Suprapubic skin (tissue), 4 donors: ENCODE data around the gene ALAS1.

Source experiments
- EP300 ChIP-seq: sonication (generic); formaldehyde crosslinking; IDR thresholded peaks from one replicate; pipeline ENCODE4 v1.6.1; 2017; ENCODE audit warnings: antibody characterized with exemption
- POLR2A ChIP-seq, 2 donors: fragments of 450-650 bp; IDR thresholded peaks; one replicate each; pipeline ENCODE4 v1.6.1; 2017; ENCODE audit warnings: antibody characterized with exemption in 2 of 2, mild to moderate bottlenecking in 2 of 2, moderate library complexity in 2 of 2
- POLR2AphosphoS5 ChIP-seq, 3 donors: sonication (generic); formaldehyde crosslinking; IDR thresholded peaks; one replicate each; pipeline ENCODE4 v1.6.1; 2017; ENCODE audit warnings: antibody characterized with exemption in 3 of 3
- TF ChIP-seq, protein P1 (sequence below), 2 donors: fragments of 200-600 bp in 1 of 2; fragments of 450-650 bp in 1 of 2; sonication (generic) in 1 of 2; IDR thresholded peaks; one replicate each; pipeline ENCODE4 v1.5.1; 2016 to 2019; ENCODE audit warnings: antibody characterized with exemption in 2 of 2, mild to moderate bottlenecking in 1 of 2, moderate library complexity in 1 of 2

DNA sequence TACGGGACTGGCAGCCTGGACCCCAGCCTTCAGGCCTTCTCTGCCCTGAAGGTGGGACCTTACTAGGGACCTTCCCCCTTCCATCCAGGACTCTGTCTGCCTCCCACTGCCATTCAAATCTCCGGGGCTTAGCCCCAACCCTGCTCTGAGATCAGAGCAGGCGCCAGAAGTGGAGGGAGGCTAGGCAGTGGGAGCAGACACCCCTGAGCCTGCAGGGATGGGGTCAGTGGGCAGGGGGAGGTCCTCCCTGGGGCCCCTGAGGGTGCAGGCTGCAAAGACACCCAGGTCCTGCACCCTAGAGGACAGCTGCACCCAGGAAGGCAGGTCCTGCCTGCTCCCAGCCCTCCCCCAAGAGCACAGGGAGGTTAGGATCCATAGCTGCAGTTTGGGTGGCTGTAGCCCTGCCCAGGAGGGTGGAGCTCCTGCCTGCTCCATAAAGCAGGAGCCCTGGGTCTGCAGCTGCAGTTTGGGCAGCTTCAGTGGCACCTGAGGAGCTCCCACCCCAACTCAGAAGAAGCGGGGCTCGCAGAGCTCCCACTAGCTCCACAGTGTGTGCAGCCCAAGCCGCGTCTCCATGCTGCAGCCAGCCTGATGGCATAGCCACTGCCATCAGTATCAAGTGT is 35.6 kb upstream of the ALAS1 start:
- TF ChIP-seq, protein P1, sequence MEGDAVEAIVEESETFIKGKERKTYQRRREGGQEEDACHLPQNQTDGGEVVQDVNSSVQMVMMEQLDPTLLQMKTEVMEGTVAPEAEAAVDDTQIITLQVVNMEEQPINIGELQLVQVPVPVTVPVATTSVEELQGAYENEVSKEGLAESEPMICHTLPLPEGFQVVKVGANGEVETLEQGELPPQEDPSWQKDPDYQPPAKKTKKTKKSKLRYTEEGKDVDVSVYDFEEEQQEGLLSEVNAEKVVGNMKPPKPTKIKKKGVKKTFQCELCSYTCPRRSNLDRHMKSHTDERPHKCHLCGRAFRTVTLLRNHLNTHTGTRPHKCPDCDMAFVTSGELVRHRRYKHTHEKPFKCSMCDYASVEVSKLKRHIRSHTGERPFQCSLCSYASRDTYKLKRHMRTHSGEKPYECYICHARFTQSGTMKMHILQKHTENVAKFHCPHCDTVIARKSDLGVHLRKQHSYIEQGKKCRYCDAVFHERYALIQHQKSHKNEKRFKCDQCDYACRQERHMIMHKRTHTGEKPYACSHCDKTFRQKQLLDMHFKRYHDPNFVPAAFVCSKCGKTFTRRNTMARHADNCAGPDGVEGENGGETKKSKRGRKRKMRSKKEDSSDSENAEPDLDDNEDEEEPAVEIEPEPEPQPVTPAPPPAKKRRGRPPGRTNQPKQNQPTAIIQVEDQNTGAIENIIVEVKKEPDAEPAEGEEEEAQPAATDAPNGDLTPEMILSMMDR (IDR thresholded peaks at IDR 0.05) = no peak
- TF ChIP-seq POLR2A (IDR thresholded peaks at IDR 0.05) (no peak), EP300 (no peak), POLR2AphosphoS5 (IDR thresholded peaks at IDR 0.05) (no peak)
